ENCODE results near the gene ZMYND11.

GRCh38 chr10:137606-138005, 2.4 kb downstream of the ZMYND11 start:
- no peak for TF ChIP-seq CTCF (IDR thresholded peaks at IDR 0.05; ENCODE audit: poor library complexity)
- no peak for TF ChIP-seq EZH2phosphoT487 (IDR thresholded peaks at IDR 0.05; ENCODE audit: low read depth, severe bottlenecking, unreplicated experiment)

All from hepatocyte (in vitro differentiated cells).